GM23338 (cell line): ENCODE data around the gene MICAL2. TPM values are rescaled to one million over a fixed set of nuclear protein-coding genes. Genes with fewer than 3 reads are reported as not detected.

Source experiments
- ATAC-seq: fragments of 200-7000 bp; cut with Tn5 transposase; 3 replicates; pipeline ENCODE4 v1.9.1; 2020
- DNase-seq: peaks from one replicate; pipeline ENCODE4 v3.0.0-alpha.2; 2015; ENCODE audit warnings: low spot score
- H2AFZ ChIP-seq: fragments of 200-600 bp; sonication (generic); 2 replicates; pipeline ENCODE4 v1.8.0; 2016; ENCODE audit warnings: antibody characterized with exemption, mild to moderate bottlenecking, moderate library complexity
- H3F3A ChIP-seq: fragments of 200-600 bp; sonication (generic); replicated peaks from 2 replicates; pipeline ENCODE4 v1.8.0; 2017; ENCODE audit warnings: antibody characterized with exemption, mixed run types, low read depth
- H3K27ac ChIP-seq: fragments of 200-600 bp; sonication (generic); 2 replicates; pipeline ENCODE4 v1.6.1; 2016; ENCODE audit warnings: low read depth
- H3K27me3 ChIP-seq: fragments of 200-600 bp; sonication (generic); 2 replicates; pipeline ENCODE4 v1.8.0; 2016; ENCODE audit warnings: mild to moderate bottlenecking, mixed run types, moderate library complexity; ENCODE audit not compliant: insufficient read depth
- H3K36me3 ChIP-seq: fragments of 200-600 bp; sonication (generic); 2 replicates; pipeline ENCODE4 v1.8.0; 2016; ENCODE audit warnings: mild to moderate bottlenecking; ENCODE audit not compliant: insufficient read depth
- H3K4me1 ChIP-seq: fragments of 200-600 bp; sonication (generic); 2 replicates; pipeline ENCODE4 v1.8.0; 2016; ENCODE audit warnings: mild to moderate bottlenecking, moderate library complexity; ENCODE audit not compliant: insufficient read depth
- H3K4me2 ChIP-seq: fragments of 200-600 bp; sonication (generic); 2 replicates; pipeline ENCODE4 v1.7.1; 2017; ENCODE audit warnings: mixed run types
- H3K4me3 ChIP-seq: fragments of 200-600 bp; sonication (generic); 2 replicates; pipeline ENCODE4 v1.6.1; 2016; ENCODE audit warnings: mixed run types
- H3K79me2 ChIP-seq: fragments of 200-600 bp; sonication (generic); replicated peaks from 2 replicates; pipeline ENCODE4 v1.8.0; 2017; ENCODE audit warnings: mild to moderate bottlenecking; ENCODE audit not compliant: insufficient read depth
- H3K9me2 ChIP-seq: fragments of 200-600 bp; sonication (generic); 2 replicates; pipeline ENCODE4 v1.8.0; 2017; ENCODE audit not compliant: insufficient read depth
- H4K20me1 ChIP-seq: fragments of 200-600 bp; sonication (generic); replicated peaks from 2 replicates; pipeline ENCODE4 v1.8.0; 2017; ENCODE audit warnings: mild to moderate bottlenecking; ENCODE audit not compliant: insufficient read depth
- H3K27ac Mint-ChIP-seq: 2 replicates; pipeline ENCODE4 v1.8.0; 2020; ENCODE audit warnings: inconsistent platforms, mild to moderate bottlenecking, moderate library complexity, mixed read lengths
- H3K27me3 Mint-ChIP-seq: 3 replicates; pipeline ENCODE4 v1.8.0; 2022; ENCODE audit warnings: low read depth, mild to moderate bottlenecking, moderate library complexity, mixed read lengths, inconsistent platforms; ENCODE audit not compliant: insufficient read depth, poor library complexity
- H3K36me3 Mint-ChIP-seq: 3 replicates; pipeline ENCODE4 v1.8.0; 2021; ENCODE audit warnings: low read depth, mild to moderate bottlenecking, inconsistent platforms, moderate library complexity, mixed read lengths
- H3K4me1 Mint-ChIP-seq: 3 replicates; pipeline ENCODE4 v1.8.0; 2020; ENCODE audit warnings: mild to moderate bottlenecking, inconsistent platforms, mixed read lengths
- H3K4me3 Mint-ChIP-seq: 3 replicates; pipeline ENCODE4 v1.8.0; 2021; ENCODE audit warnings: moderate library complexity, mild to moderate bottlenecking, inconsistent platforms, mixed read lengths
- H3K9me3 Mint-ChIP-seq: 3 replicates; pipeline ENCODE4 v1.8.0; 2020; ENCODE audit warnings: moderate library complexity, mild to moderate bottlenecking, inconsistent platforms, mixed read lengths
- CREB1 ChIP-seq: fragments of 250-450 bp; sonication (Bioruptor Pico); IDR thresholded peaks from 2 replicates; pipeline ENCODE4 v1.5.0; 2020; ENCODE audit warnings: low read depth, mild to moderate bottlenecking, moderate library complexity
- POLR2AphosphoS5 ChIP-seq: IDR thresholded peaks from 2 replicates; pipeline ENCODE4 v1.6.1; 2016; ENCODE audit warnings: antibody characterized with exemption, low read depth
- STAT1 ChIP-seq: IDR thresholded peaks from one replicate; pipeline ENCODE4 v1.6.1; 2016; ENCODE audit warnings: antibody characterized with exemption; ENCODE audit not compliant: unreplicated experiment
- ZNF331 ChIP-seq: fragments of 250-450 bp; sonication (Bioruptor Pico); IDR thresholded peaks from 2 replicates; pipeline ENCODE4 v1.5.0; 2020; ENCODE audit warnings: low read depth, mild to moderate bottlenecking, moderate library complexity
- polyA plus RNA-seq: library from polyadenylated mRNA; unstranded; fragments of >200 nt; fragmentation: Nextera tagmentation; extraction: Ambion mirVana; gene quantifications from 2 replicates; pipeline ENCODE4 v1.2.1, GENCODE V29; 2016
- total RNA-seq: library from RNA; depleted of rRNA; stranded (reverse); fragments of >200 nt; shearing (Covaris generic); gene quantifications from 2 replicates; pipeline ENCODE4 v1.2.3, GENCODE V29; 2014
- TF ChIP-seq, protein P1 (sequence below), 2 experiments: fragments of 200-600 bp in 1 of 2; sonication (generic) in 1 of 2; conservative IDR thresholded peaks; 2 replicates each; pipeline versions ENCODE4 v1.5.1 to v1.6.1; 2016 to 2017; ENCODE audit warnings: antibody characterized with exemption in 2 of 2, low read depth in 2 of 2, mild to moderate bottlenecking in 2 of 2, moderate library complexity in 1 of 2

Gene MICAL2
- total and polyA plus RNA-seq, 2 experiments from 2014 or later, result 0.66 to 1.4 TPM

DNA sequence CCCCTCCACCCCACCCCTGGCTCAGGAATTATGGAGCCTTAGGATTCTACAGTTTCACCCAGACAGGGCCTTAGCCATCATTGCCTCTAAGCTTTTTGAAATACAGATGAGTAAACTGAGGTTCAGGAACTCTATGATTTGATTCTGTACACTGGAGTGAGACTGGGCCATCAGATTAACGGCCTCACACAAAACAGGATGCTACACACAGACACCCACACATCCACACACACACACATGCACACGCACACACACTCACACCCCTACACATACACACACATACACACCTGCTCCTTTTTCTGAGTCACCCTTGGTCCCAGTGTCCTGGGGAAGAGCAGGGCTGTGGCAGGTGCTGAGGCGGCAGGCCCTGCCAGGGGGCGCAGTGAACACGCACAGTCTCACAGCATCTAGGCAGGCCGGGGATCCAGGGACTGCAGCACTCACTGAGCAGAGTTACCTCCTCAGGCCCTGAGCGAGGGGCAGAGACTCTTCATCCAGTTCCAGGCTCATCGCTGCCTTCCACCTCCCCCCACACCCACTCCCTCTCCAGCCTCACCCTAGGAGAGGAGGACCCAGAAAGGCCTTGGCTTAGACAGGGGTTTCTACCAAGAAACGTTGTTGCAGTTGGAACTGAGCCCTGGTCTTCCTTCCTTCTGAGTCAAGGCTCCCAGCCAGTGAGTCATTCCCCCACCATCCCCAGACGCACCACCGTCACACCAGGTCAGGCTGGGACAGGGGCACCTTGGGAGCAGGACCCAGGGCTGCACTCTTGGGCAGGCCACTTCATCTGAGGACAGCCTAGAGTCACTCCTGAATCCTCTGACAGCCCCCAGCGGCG is 177.2 kb downstream of the MICAL2 start:
- Histone ChIP-seq H3K36me3 (no peaks in the 10 kb centered on the region), H3K27ac (no peak overlapping the region), H3K4me2 (no peak overlapping the region), H3K4me3 (no peak overlapping the region), H3K79me2 (no peaks in the 10 kb centered on the region), H3K4me1 (no peaks in the 10 kb centered on the region; the same call in 1 of the 2 replicates), H3K27me3 (no peaks in the 10 kb centered on the region), H4K20me1 (no peaks in the 10 kb centered on the region), H2AFZ (peak overlapping the region; percentile 87), H3K9me2 (no peaks in the 10 kb centered on the region), H3F3A (no peaks in the 10 kb centered on the region)
- peaks cover 7% of the 10 kb centered on the region for H3K4me1 Mint-ChIP-seq
- no peak overlapping the region for H3K4me3 Mint-ChIP-seq
- peak overlapping the region; percentile 24; the same call in 1 of the 2 replicates for H3K27ac Mint-ChIP-seq
- H3K27me3 Mint-ChIP-seq, result peaks cover 7% of the 10 kb centered on the region
- TF ChIP-seq, protein P1, sequence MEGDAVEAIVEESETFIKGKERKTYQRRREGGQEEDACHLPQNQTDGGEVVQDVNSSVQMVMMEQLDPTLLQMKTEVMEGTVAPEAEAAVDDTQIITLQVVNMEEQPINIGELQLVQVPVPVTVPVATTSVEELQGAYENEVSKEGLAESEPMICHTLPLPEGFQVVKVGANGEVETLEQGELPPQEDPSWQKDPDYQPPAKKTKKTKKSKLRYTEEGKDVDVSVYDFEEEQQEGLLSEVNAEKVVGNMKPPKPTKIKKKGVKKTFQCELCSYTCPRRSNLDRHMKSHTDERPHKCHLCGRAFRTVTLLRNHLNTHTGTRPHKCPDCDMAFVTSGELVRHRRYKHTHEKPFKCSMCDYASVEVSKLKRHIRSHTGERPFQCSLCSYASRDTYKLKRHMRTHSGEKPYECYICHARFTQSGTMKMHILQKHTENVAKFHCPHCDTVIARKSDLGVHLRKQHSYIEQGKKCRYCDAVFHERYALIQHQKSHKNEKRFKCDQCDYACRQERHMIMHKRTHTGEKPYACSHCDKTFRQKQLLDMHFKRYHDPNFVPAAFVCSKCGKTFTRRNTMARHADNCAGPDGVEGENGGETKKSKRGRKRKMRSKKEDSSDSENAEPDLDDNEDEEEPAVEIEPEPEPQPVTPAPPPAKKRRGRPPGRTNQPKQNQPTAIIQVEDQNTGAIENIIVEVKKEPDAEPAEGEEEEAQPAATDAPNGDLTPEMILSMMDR (conservative IDR thresholded peaks at IDR 0.05; ENCODE audit: low read depth in 2 of 2), result peak; percentile 70 to 86
- TF ChIP-seq STAT1, result no peak
- no peak for TF ChIP-seq CREB1
- no peak for TF ChIP-seq ZNF331 (CRISPR knock-in tag)
- ATAC-seq, result peak; percentile 97
- peak; percentile 80 for DNase-seq
- H3K9me3 Mint-ChIP-seq, result 0 out of 3 replicates have a peak, but pooled peaks cover 2% of the 10 kb centered on the region
- no peaks in the 10 kb centered on the region; the same call in 2 of the 3 replicates for H3K36me3 Mint-ChIP-seq

GRCh38 chr11:12288212-12288930 is 178.0 kb downstream of the MICAL2 start:
- Mint-ChIP-seq H3K36me3 (no peaks in the 10 kb centered on the region; the same call in 2 of the 3 replicates), H3K9me3 (0 out of 3 replicates have a peak, but pooled peaks cover 2% of the 10 kb centered on the region), H3K27me3 (peaks cover 7% of the 10 kb centered on the region), H3K27ac (no peak overlapping the region), H3K4me3 (no peak overlapping the region), H3K4me1 (peaks cover 7% of the 10 kb centered on the region)
- TF ChIP-seq, protein P1 (conservative IDR thresholded peaks at IDR 0.05; ENCODE audit: low read depth in 2 of 2), result peak; percentile 93 to 94
- no peak for TF ChIP-seq POLR2AphosphoS5
- Histone ChIP-seq H3F3A (no peaks in the 10 kb centered on the region), H3K4me3 (no peak overlapping the region), H4K20me1 (no peaks in the 10 kb centered on the region), H3K27me3 (no peaks in the 10 kb centered on the region), H3K4me1 (no peaks in the 10 kb centered on the region; the same call in 1 of the 2 replicates), H3K4me2 (no peak overlapping the region), H3K9me2 (no peaks in the 10 kb centered on the region), H3K79me2 (no peaks in the 10 kb centered on the region), H3K27ac (no peak overlapping the region), H2AFZ (peak overlapping the region; percentile 94), H3K36me3 (no peaks in the 10 kb centered on the region)
- DNase-seq (peak; percentile 96), ATAC-seq (peak; percentile 86)
